ENCODE data around the gene IGF2BP3.

IGF2BP3 gene

DNA sequence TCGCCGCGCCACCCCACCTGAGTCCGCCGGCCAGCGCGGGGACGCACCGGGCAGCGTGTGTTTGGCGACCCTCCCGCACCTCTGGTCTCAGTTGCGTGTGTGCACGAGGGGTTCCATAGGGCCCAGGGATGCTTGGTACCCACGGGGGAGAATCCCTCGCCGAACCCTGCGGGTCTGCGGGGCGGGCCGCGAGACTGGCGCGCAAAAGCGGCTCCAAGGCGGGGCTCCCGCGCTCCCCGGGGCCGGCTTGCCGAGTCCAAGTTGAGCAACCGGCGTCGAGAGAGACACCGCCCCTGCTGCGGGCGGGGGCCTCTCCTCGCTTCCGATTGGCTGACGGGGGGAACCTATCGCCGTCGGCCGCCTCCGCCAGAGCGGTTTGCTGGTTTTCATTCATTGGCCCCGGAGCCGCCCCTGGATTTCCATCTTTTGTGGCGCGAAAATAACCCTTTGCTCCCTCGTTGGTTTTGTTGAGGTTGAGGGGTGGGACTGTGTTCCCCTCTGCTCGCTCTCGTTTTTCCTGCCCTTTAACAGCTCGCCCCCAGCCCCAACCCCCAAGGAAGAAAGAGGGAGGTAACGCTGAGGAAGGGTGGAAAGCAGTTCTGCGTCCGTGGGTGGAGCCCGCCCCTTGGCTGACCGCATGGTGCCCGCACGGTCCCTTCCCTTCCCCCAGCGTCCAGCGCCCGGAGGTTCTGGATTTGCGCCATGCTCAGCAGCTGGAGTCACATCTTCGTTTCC, 4.0 kb upstream of the IGF2BP3 start (continued):
- TF ChIP-seq, protein P1, sequence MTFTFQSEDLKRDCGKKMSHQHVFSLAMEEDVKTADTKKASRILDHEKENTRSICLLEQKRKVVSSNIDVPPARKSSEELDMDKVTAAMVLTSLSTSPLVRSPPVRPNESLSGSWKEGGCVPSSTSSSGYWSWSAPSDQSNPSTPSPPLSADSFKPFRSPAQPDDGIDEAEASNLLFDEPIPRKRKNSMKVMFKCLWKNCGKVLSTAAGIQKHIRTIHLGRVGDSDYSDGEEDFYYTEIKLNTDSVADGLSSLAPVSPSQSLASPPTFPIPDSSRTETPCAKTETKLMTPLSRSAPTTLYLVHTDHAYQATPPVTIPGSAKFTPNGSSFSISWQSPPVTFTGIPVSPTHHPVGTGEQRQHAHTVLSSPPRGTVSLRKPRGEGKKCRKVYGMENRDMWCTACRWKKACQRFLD (tag by site-specific recombination; IDR thresholded peaks at IDR 0.05): no peak
- no peak for TF ChIP-seq MEIS1 (CRISPR knock-in tag; IDR thresholded peaks at IDR 0.05; ENCODE audit: borderline replicate concordance)
- TF ChIP-seq OSR2 (tag by site-specific recombination; IDR thresholded peaks at IDR 0.05): no peak
- TF ChIP-seq IKZF3 (tag by site-specific recombination; IDR thresholded peaks at IDR 0.05): peak; percentile 95
- no peak for TF ChIP-seq ZNF214 (tag by site-specific recombination; IDR thresholded peaks at IDR 0.05; ENCODE audit: borderline replicate concordance)
- TF ChIP-seq ZNF571 (tag by site-specific recombination; IDR thresholded peaks at IDR 0.05): no peak
- no peak; the same call in 1 of the 2 replicates for TF ChIP-seq FEZF1 (tag by site-specific recombination; IDR thresholded peaks at IDR 0.05)
- TF ChIP-seq ZNF768 (tag by site-specific recombination; IDR thresholded peaks at IDR 0.05): no peak
- TF ChIP-seq, protein P2, sequence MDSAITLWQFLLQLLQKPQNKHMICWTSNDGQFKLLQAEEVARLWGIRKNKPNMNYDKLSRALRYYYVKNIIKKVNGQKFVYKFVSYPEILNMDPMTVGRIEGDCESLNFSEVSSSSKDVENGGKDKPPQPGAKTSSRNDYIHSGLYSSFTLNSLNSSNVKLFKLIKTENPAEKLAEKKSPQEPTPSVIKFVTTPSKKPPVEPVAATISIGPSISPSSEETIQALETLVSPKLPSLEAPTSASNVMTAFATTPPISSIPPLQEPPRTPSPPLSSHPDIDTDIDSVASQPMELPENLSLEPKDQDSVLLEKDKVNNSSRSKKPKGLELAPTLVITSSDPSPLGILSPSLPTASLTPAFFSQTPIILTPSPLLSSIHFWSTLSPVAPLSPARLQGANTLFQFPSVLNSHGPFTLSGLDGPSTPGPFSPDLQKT (IDR thresholded peaks at IDR 0.05; ENCODE audit: borderline replicate concordance, low read depth, low read length): no peak
- no peak for TF ChIP-seq ZNF670 (tag by site-specific recombination; IDR thresholded peaks at IDR 0.05; ENCODE audit: low read depth)
- TF ChIP-seq, protein P3, sequence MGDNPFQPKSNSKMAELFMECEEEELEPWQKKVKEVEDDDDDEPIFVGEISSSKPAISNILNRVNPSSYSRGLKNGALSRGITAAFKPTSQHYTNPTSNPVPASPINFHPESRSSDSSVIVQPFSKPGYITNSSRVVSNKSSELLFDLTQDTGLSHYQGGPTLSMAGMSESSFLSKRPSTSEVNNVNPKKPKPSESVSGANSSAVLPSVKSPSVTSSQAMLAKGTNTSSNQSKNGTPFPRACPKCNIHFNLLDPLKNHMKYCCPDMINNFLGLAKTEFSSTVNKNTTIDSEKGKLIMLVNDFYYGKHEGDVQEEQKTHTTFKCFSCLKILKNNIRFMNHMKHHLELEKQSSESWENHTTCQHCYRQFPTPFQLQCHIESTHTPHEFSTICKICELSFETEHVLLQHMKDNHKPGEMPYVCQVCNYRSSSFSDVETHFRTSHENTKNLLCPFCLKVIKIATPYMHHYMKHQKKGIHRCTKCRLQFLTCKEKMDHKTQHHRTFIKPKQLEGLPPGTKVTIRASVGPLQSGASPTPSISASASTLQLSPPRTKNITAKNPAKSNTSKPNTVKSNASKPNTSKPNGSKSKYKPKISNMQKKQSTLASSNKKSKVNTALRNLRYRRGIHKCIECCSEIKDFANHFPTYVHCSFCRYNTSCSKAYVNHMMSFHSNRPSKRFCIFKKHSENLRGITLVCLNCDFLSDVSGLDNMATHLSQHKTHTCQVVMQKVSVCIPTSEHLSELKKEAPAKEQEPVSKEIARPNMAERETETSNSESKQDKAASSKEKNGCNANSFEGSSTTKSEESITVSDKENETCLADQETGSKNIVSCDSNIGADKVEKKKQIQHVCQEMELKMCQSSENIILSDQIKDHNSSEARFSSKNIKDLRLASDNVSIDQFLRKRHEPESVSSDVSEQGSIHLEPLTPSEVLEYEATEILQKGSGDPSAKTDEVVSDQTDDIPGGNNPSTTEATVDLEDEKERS (tag by site-specific recombination; IDR thresholded peaks at IDR 0.05): no peak
- TF ChIP-seq, protein P4, sequence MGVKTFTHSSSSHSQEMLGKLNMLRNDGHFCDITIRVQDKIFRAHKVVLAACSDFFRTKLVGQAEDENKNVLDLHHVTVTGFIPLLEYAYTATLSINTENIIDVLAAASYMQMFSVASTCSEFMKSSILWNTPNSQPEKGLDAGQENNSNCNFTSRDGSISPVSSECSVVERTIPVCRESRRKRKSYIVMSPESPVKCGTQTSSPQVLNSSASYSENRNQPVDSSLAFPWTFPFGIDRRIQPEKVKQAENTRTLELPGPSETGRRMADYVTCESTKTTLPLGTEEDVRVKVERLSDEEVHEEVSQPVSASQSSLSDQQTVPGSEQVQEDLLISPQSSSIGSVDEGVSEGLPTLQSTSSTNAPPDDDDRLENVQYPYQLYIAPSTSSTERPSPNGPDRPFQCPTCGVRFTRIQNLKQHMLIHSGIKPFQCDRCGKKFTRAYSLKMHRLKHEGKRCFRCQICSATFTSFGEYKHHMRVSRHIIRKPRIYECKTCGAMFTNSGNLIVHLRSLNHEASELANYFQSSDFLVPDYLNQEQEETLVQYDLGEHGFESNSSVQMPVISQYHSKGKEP (tag by site-specific recombination; IDR thresholded peaks at IDR 0.05): no peak; the same call in 1 of the 2 replicates
- no peak for TF ChIP-seq MYNN (tag by site-specific recombination; IDR thresholded peaks at IDR 0.05; ENCODE audit: borderline replicate concordance)
- no peak for TF ChIP-seq ZNF610 (tag by site-specific recombination; IDR thresholded peaks at IDR 0.05; ENCODE audit: borderline replicate concordance)
- TF ChIP-seq ZNF626 (tag by site-specific recombination; IDR thresholded peaks at IDR 0.05): no peak
- TF ChIP-seq, protein P5, sequence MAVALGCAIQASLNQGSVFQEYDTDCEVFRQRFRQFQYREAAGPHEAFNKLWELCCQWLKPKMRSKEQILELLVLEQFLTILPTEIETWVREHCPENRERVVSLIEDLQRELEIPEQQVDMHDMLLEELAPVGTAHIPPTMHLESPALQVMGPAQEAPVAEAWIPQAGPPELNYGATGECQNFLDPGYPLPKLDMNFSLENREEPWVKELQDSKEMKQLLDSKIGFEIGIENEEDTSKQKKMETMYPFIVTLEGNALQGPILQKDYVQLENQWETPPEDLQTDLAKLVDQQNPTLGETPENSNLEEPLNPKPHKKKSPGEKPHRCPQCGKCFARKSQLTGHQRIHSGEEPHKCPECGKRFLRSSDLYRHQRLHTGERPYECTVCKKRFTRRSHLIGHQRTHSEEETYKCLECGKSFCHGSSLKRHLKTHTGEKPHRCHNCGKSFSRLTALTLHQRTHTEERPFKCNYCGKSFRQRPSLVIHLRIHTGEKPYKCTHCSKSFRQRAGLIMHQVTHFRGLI (tag by site-specific recombination; IDR thresholded peaks at IDR 0.05): no peak
- peak; percentile 42; the same call in 1 of the 2 replicates for TF ChIP-seq KLF7 (tag by site-specific recombination; IDR thresholded peaks at IDR 0.05; ENCODE audit: borderline replicate concordance)
- no peak for TF ChIP-seq ZNF707 (tag by site-specific recombination; IDR thresholded peaks at IDR 0.05)
- TF ChIP-seq ZNF121 (tag by site-specific recombination; IDR thresholded peaks at IDR 0.05): 0 out of 2 replicates have a peak, but pooled peaks have one; percentile 14
- TF ChIP-seq KLF1 (tag by site-specific recombination; IDR thresholded peaks at IDR 0.05): peak; percentile 82
- peak; percentile 82 for TF ChIP-seq SP7 (tag by site-specific recombination; IDR thresholded peaks at IDR 0.05)
- TF ChIP-seq, protein P6, sequence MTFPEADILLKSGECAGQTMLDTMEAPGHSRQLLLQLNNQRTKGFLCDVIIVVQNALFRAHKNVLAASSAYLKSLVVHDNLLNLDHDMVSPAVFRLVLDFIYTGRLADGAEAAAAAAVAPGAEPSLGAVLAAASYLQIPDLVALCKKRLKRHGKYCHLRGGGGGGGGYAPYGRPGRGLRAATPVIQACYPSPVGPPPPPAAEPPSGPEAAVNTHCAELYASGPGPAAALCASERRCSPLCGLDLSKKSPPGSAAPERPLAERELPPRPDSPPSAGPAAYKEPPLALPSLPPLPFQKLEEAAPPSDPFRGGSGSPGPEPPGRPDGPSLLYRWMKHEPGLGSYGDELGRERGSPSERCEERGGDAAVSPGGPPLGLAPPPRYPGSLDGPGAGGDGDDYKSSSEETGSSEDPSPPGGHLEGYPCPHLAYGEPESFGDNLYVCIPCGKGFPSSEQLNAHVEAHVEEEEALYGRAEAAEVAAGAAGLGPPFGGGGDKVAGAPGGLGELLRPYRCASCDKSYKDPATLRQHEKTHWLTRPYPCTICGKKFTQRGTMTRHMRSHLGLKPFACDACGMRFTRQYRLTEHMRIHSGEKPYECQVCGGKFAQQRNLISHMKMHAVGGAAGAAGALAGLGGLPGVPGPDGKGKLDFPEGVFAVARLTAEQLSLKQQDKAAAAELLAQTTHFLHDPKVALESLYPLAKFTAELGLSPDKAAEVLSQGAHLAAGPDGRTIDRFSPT (tag by site-specific recombination; IDR thresholded peaks at IDR 0.05): peak; percentile 91
- TF ChIP-seq ZFP41 (tag by site-specific recombination; IDR thresholded peaks at IDR 0.05; ENCODE audit: borderline replicate concordance): no peak
- no peak for TF ChIP-seq ZNF785 (tag by site-specific recombination; IDR thresholded peaks at IDR 0.05)
- peak; percentile 45; the same call in 1 of the 2 replicates for TF ChIP-seq OVOL3 (tag by site-specific recombination; IDR thresholded peaks at IDR 0.05)

Measured in HEK293 (cell line).